Brain microvascular endothelial cell (primary cell): Measurements from ENCODE around the gene ANKH.
A peak's percentile ranks its signal among the peaks of the same experiment; 100 is the strongest.

ENCODE experiments used
- DNase-seq: peaks from one replicate; pipeline ENCODE4 v3.0.0-alpha.2; 2020
- H3K27ac ChIP-seq: fragments of 250-450 bp; sonication (Bioruptor Pico); 2 replicates; pipeline ENCODE4 v1.5.1; 2020; ENCODE audit warnings: mild to moderate bottlenecking, moderate library complexity
- H3K27me3 ChIP-seq: fragments of 250-450 bp; sonication (Bioruptor Pico); replicated peaks from 2 replicates; pipeline ENCODE4 v1.5.1; 2020; ENCODE audit warnings: mild to moderate bottlenecking
- H3K36me3 ChIP-seq: fragments of 250-450 bp; sonication (Bioruptor Pico); replicated peaks from 2 replicates; pipeline ENCODE4 v1.5.1; 2020; ENCODE audit warnings: mild to moderate bottlenecking
- H3K4me3 ChIP-seq: 2 replicates; pipeline ENCODE4 v1.5.1; 2011; ENCODE audit warnings: low read depth, mild to moderate bottlenecking, control low read depth, low read length, moderate library complexity
- in situ Hi-C: cut with HindIII; loops from 2 replicates; pipeline ENCODE4 v1.10.0; 2017; ENCODE audit warnings: low sequenced_read_pairs, low pct_ligation_motif_present
- TF ChIP-seq, protein P1 (sequence below): IDR thresholded peaks from 2 replicates; pipeline ENCODE4 v1.5.1; 2011; ENCODE audit warnings: low read depth, mild to moderate bottlenecking, moderate library complexity, low read length, control low read depth, inconsistent platforms; ENCODE audit errors: missing control alignments

Gene ANKH

GRCh38 chr5:14675865-14676300, 195.7 kb downstream of the ANKH start:
- no peak overlapping the region for H3K4me3 ChIP-seq
- TF ChIP-seq, protein P1, sequence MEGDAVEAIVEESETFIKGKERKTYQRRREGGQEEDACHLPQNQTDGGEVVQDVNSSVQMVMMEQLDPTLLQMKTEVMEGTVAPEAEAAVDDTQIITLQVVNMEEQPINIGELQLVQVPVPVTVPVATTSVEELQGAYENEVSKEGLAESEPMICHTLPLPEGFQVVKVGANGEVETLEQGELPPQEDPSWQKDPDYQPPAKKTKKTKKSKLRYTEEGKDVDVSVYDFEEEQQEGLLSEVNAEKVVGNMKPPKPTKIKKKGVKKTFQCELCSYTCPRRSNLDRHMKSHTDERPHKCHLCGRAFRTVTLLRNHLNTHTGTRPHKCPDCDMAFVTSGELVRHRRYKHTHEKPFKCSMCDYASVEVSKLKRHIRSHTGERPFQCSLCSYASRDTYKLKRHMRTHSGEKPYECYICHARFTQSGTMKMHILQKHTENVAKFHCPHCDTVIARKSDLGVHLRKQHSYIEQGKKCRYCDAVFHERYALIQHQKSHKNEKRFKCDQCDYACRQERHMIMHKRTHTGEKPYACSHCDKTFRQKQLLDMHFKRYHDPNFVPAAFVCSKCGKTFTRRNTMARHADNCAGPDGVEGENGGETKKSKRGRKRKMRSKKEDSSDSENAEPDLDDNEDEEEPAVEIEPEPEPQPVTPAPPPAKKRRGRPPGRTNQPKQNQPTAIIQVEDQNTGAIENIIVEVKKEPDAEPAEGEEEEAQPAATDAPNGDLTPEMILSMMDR: no peak
- DNase-seq: no peak
- H3K36me3 ChIP-seq: no peaks in the 10 kb centered on the region
- no peaks in the 10 kb centered on the region for H3K27me3 ChIP-seq
- in situ Hi-C loops: no loop called here
- peak overlapping the region; percentile 3 for H3K27ac ChIP-seq

DNA sequence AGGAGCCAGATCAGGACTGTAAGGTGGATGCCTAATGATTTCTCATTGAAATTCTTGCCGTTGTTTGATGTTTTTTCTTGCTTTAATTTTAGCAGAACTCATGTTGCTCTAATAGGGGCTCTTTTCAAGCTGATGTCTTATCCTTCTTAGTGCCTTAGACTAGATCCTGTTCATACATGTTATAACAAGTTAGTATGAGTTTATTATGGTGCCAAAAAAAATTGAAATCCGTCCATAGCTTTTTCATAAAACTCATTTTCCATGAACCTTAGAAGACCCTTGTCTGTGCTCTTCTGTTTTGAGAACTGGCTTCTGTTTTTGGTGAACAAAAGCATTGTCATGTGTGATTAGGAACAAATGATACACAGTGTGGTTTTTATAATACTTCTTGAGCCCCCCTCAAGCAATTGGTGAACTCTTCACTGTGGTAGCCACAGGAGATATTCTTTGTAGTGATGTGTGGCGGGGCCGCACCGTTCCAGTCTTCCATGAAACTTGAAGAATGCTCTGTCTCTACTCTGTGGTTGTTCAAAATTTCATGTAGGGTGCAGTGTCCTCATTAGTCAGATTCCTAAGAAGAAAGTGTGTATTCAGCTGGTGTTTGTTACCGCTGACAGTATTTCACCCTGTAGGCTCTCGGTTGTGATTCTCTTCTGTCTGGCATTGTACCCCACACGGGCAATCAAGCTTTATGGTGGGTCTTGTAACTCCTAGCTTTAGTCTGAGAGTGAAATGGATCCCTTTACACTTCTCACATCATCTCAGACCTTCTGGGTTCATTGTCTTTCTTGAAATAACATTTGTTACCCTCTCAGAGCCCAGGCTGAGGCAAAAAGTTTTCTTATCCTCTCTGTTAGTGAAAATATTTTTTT, 196.4 kb downstream of the ANKH start:
- no peak for DNase-seq
- Histone ChIP-seq H3K27me3 (no peaks in the 10 kb centered on the region), H3K36me3 (no peaks in the 10 kb centered on the region), H3K27ac (no peak overlapping the region), H3K4me3 (no peak overlapping the region)
- TF ChIP-seq, protein P1: no peak
- in situ Hi-C loops: no loop called here

- TF ChIP-seq, protein P1: no peak
- Histone ChIP-seq H3K36me3 (no peaks in the 10 kb centered on the region), H3K27ac (no peak overlapping the region), H3K4me3 (no peak overlapping the region), H3K27me3 (no peaks in the 10 kb centered on the region)
- in situ Hi-C loops: no loop called here
- no peak for DNase-seq
Observed at GRCh38 chr5:14673443-14673842, 198.1 kb downstream of the ANKH start.

DNA sequence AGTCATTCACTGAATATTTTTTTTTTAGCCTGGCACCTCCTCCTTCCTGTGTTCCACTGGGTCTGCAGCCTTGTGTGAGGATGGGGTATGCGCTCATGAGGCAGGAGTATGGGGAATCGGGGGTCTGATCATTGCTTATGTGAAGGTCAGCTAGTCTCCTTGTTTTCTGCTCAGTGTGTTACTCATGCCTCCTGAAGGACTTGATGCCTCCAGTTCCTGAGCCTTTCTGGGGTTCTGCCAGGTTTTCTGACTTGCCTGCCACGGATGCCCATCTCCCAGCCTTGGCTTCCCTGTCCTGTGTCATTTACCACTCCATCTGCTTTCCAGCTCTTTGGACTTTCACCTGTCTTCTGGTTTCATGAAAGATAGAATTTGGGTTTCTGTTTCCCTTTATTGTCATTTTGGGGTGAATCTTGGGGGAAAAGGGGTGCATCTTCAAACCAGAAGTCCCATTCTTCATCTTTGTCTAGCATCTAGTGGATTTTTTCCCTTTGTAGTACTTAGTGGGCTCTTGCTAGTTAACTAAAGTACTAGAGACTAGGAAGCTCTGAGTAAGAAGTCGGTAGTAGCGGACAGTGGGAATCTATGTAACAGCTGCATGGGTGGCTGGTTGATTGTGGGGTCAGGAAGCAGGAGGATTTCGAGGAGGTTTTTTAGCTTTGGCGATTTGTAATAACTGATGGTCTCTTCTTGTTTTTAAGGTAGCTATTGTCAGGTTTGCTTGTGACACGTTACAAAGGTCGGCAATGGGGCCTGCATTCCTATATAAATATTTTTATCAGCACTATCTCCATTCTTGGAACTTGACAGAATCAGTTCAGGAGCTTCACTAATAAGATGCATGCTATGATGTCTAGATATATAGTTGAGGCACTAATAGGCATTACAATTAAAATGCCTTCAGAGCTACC, 198.8 kb downstream of the ANKH start:
- TF ChIP-seq, protein P1: no peak
- Histone ChIP-seq H3K27ac (no peak overlapping the region), H3K27me3 (no peaks in the 10 kb centered on the region), H3K36me3 (no peaks in the 10 kb centered on the region), H3K4me3 (no peak overlapping the region)
- DNase-seq: no peak
- in situ Hi-C loops: no loop called here

- H3K36me3 ChIP-seq: no peaks in the 10 kb centered on the region
- in situ Hi-C loops: no loop called here
- H3K27ac ChIP-seq: no peak overlapping the region
- no peak for DNase-seq
- no peak overlapping the region for H3K4me3 ChIP-seq
- TF ChIP-seq, protein P1: no peak
- H3K27me3 ChIP-seq: no peaks in the 10 kb centered on the region
Observed at GRCh38 chr5:14672082-14672481, 199.5 kb downstream of the ANKH start.
